ENCODE results near the gene CNTNAP2.

- TF ChIP-seq YY1 (IDR thresholded peaks at IDR 0.05; ENCODE audit: insufficient read depth, insufficient read length) (no peak), ZNF274 (IDR thresholded peaks at IDR 0.05; ENCODE audit: low read depth, low read length) (no peak)
Measured at GRCh38 chr7:147811923-147812322, 1695.3 kb downstream of the CNTNAP2 start.
